NCI-H345 treated with DMSO at 0.1 percent for 48 hours (cell line): ENCODE data around the gene MRPL12.

Experiments
- DNase-seq: peaks from one replicate; lab custom pipeline; 2025; ENCODE audit not compliant: unreplicated experiment; lab: John Stamatoyannopoulos, UW

The MRPL12 gene

DNA sequence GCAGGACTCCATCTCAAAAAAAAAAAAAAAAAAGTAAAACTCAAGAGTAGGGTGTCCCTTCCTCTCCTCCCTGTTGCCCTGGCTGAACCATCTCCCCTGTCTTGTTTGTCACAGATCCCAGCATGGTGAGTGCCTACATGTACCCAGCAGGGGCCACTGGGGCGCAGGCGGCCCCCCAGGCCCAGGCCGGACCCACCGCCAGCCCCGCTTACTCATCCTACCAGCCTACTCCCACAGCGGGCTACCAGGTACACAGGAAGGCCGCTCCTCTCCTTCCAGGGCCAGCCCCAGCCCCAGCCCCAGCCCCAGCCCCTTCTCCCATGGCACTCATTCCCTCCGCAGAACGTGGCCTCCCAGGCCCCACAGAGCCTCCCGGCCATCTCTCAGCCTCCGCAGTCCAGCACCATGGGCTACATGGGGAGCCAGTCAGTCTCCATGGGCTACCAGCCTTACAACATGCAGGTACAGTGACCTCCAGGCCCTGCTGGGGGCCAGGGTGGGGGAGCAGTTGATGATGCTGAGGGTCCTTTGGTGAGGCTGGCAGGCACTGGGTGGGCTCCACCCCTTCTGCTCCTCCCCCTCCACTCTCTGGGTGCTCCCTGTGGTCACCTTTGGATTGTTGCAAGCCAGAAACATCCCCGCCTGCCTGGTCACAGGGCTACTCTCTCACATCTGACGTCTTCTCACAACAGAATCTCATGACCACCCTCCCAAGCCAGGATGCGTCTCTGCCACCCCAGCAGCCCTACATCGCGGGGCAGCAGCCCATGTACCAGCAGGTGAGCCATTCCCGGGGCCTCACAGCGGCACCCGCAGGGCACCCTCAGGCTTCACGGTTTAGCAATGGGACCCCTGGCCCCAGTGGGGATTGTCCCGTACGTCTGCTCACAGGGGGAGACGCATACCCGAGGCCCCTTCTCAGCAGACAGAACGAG, 2.5 kb upstream of the MRPL12 start:
- no peak for DNase-seq

DNA sequence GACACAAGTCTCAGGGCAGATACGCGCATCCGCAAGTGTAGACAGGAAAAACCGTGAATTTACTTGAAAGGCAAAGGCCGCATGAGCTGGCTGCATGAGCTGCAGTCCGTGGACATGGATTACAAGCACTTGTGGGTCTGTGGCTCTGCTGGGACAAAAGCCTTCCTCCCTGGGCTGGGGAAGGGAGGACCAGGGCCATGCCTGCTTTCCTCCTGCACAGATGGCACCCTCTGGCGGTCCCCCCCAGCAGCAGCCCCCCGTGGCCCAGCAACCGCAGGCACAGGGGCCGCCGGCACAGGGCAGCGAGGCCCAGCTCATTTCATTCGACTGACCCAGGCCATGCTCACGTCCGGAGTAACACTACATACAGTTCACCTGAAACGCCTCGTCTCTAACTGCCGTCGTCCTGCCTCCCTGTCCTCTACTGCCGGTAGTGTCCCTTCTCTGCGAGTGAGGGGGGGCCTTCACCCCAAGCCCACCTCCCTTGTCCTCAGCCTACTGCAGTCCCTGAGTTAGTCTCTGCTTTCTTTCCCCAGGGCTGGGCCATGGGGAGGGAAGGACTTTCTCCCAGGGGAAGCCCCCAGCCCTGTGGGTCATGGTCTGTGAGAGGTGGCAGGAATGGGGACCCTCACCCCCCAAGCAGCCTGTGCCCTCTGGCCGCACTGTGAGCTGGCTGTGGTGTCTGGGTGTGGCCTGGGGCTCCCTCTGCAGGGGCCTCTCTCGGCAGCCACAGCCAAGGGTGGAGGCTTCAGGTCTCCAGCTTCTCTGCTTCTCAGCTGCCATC, 1.7 kb upstream of the MRPL12 start:
- no peak for DNase-seq

DNA sequence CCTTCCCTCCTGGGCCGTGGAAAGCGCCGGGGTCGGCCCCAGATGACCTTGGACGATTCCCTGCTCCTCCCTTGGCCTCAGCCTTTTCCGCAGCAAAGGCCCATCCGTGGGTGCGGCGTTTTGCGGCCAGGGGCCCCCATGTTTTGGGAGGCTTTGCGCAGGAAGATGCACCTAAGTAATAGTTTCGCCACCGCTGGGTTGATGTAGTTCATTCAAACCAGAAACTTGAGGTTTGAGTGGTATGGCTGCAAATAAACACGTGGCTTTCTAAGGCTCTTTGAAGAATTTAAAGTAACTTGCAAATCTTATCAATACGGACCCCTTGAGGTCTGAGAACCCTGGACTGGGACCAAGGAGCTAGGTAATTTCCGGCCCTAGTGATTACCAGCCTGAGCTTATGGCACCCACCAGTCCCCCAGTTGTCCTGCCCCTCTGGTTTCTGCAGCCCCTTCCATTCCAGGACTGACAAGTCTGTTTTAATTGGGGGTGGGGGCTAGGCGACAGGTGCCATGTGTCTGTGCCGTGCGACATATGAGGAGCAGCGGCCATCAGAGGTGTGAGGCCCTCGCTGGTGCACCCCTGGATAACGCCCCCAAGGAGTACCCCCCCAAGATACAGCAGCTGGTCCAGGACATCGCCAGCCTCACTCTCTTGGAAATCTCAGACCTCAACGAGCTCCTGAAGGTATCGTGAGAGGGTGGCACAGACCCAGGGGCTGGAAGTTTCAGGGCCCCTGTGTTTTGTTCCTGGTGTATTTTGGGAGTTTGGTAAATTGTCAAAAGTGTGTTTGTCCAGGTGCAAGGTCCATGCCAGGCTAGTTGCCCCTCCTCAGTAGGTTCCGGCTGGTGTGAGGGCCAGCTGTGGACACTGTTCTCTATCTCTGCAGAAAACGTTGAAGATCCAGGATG, 834 bp downstream of the MRPL12 start:
- no peak for DNase-seq

DNA sequence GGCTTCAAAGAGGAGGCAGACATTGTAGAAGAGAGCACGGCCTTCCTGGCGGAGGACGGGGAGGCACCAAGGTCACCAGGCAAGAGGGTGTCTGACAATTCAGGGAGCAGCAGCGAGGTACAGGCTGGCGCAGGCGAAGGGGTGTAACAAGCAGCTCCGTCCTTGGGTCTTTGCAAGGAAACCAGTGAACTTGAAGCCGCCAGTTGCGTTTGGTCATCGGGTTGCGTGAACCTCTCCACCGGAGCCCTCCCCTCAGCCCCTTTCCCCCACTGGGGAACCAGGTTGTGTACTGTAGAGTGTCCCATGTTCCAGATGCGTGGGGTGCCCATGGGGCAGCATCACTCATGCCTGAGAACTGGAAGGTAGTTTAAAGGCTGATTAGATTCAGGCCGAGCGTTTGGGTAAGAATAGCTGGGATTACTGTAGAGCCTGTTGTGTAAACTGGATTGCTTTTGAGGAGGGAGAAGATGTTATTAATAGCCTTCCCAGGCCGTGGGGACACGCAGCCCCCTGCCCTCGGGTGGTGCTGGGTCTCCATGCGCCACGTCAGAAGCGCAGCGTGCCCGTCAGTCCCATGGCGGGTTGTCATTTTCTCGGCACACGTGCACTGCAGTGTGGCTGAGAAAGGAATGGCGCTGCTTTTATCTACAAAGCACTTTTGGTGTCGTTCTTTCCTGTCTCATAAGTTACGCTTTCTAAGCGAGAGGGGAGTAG, 2.5 kb downstream of the MRPL12 start:
- DNase-seq = no peak

DNA sequence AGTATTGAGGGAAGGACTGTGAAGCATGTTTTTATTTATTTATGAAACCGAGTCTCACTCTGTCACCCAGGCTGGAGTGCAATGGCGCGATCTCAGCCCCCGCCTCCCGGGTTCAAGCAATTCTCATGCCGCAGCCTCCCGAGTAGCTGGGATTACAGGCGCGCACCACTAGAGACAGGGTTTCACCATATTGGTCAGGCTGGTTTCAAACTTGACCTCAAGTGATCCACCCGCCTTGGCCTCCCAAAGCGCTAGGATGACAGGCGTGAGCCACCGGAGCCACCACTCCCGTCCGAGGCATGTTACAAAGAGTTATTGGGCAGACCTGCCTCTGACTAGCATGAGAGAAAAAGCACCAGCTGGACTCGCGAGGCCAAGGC, 3.1 kb downstream of the MRPL12 start:
- no peak for DNase-seq

DNA sequence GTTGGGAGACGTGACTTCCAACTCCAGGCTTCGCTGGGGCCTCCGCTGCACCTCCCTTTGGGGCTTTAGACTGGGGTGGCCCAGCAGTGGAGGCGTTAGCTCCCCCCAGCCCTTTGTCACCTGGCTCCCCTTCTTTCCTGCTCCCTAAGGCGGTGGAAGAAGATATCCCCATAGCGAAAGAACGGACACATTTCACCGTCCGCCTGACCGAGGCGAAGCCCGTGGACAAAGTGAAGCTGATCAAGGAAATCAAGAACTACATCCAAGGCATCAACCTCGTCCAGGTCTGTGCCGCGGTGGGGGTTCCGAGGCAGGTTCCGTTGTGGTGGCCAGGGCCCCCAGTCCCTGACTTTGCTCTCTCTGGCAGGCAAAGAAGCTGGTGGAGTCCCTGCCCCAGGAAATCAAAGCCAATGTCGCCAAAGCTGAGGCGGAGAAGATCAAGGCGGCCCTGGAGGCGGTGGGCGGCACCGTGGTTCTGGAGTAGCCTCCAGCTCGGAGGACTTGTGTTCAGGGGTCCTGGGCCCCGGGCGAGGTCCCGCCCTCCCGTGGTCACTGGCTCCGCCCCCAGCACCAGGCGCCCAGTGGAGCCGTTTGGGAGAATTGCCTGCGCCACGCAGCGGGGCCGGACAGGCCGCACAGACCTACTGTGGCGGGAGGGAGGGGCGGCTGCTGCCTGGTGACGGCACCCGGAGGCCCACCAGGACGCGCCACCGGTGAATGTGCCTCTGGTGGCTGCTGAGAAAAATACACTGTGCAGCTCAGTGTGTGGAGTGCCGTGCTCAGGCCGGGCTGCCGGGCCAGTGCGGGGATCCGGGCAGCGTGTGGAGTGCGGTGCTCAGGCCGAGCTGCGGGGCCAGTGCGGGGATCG, 3.8 kb downstream of the MRPL12 start:
- no peak for DNase-seq

DNA sequence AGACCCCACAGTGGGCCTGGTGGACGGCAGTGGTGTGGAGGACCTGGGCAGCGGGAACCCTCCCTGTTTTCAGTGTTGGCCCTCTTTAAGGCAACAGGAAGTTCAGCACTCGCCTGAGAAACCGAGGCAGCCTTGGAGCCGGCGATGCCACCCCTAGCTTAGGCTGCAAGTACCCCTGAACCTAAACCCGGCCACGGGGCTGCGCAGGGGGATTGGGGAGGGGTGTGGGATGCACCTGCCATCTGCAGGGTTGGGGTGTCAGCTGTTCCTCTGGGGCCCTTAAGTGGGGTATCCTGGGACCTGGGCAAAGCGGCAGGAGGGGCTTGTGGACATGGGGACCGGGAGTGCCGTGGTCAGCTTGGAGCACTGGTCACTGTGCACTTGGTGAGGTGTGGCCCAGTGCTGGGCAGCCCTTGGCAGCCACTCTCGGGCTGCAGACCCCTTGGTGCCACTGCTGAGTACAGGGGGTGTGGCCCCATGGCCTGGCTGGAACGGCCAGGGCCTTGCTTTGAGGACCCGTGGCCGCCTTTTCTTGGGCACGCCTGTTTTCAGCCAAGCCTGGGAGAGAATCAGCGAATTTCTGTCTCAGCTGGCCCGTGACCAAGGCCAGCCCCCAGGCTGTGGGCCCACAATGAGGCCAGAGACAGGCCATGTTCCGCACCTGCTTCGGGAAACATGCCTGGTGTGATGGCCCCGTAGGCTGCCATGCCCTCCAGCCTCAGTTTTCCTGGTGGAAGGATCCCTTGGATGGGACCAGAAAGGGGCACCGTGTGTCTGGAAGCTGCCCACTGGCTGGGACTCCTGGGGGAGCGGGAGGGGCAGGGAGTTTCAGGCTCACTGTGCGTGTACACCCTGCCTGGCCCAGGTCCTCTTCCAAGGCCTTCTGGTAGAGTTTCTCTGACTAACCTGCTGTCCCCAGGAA, 4.8 kb downstream of the MRPL12 start:
- DNase-seq = no peak

DNA sequence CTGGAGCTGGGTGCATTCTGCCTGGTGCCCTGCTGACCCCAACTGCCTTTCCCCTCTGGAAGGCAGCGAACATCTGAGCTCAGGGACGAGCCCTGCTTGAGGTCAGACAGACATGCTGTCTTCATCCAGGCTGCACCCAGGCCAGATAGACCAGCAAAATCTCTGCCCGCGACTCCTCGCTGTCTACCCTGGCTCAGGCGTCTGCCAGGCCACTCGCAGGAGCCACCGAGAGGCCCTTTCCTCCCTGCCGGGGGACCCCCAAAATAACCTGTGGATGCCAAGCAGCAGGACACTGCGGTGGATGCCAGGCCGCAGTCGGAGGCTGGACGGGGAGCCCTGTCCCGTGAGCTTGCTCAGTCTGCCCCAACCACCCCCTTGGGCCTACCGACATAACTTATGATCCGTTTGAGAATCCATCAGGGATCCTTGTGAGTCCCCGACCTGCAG, 5.6 kb downstream of the MRPL12 start:
- DNase-seq = no peak

DNA sequence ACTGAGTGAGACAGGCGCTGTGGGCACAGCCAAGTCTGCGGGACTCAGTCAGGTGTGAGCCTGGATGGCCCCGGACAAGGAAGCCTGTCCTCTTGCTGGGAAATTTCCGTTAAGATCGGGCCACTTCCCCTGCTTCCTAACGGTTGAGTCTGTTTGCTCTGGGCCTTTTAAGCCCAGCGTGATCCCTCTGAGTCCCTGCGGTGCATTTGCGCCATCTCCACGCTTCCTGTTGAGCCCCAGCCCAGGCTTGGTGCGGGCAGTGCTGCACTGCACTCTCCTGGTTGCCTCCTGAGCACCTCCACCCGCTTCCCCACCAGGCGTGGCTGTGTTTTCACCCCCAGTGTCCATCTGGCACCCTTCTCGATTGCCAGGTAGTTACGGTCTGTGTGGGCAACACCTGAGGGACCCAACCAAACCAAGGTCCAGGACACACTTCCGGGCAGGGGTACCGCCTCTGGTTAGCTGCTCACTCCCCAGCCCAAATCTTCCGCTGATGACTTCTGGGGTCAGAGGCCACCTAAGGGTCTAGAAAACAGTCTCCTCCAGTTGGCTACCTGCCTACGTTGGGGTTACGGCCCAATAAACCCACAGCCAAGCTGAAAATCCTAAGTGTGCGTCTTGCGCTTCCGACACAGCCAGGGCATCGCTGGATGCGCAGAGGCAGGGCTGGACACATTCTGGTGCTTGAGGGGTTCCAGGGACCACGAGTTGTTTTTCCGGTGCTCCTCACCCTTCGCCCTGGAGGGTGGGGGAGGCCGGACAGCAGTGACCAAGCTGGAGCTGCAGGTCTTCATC, 7.5 kb downstream of the MRPL12 start:
- DNase-seq = no peak

DNA sequence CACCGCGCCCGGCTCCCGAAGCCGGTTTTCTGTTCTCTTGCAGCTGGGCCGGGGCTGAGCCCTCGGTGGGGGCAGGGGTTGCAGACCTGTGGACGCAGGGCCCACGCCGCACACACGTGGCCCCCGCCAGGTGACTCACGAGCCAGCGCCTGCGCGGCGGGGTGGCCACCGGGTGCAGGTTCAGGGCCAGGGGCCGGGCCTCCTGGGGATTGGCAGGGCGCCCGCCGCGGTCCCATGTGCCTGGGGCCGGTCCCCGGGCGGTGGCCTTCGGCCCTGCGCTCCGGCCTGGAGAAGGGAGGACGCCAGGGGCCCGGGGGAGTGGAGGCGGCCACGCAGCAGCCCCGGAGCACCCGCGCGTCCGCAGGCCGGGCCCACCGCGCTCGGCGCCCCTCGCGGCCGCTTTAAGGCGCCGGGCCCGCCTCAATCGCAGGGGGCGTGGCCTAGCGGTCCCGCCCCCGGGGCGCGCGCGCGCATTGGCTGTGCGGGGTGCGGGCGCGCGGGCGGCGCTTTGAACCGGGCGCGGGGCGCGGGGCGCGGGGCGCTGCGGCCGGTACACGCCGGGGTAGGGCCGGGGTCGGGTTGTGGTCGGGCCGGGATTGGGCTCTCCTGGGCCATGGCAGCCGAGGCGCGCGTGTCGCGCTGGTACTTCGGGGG, 8.8 kb downstream of the MRPL12 start, which contains the start of gene SLC25A10:
Gene SLC25A10, plus strand, starts transcription at position 471 of the 654 bp plus-strand sequence. Its CDS starts 143 bp downstream, at position 614.
- peak; percentile 80 for DNase-seq

DNA sequence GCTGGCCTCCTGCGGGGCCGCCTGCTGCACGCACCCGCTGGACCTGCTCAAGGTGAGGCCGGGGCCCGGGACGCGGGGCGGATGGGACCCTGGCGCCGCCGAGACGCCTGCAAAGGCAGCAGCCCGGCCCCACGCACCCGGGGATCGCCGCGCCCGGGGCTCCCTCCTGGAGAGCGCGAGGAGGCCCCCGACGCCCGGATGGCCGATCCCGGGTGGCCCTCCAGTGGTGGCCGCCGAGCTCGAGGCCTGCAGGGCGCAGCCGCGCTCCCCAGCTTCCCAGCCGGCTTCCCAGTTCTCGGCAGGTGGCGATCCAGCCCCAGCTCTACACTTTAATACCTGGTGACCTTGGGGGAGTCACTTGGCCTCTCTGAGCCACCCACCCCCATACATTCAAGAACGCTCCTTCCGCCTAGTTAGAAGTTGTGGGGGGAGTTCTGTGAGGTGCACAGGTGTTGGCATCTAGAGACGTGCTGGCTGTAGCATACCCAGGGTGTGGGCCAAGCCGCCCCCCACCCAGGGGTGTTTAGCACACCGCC, 9.4 kb downstream of the MRPL12 start:
- no peak for DNase-seq

DNA sequence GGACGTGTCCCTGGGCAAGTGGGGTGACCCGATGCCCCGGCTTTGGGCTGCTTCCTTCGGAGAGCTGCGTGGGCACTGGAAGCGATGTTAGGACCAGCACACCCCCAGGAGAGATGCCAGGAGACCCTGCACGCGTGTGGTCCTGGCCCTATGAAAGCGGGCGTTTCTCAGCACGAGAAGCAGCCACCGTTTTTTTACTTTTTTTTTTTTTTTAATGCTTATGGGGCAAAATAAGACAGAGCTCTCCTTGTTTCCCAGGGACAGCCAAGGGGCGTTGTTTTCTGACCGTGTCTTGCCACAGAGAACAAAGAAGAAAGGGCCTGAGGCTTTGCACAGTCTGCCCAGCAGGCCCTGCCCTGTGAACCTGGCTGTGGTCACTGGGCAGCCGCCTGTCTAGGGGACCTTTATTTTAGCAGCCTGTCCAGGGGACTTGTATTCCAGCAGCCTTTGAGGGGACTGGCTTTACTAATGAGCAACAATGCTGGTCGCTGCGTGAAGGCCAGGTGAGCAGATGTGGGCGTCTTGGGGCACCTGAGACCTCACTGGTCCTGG, 9.9 kb downstream of the MRPL12 start:
- DNase-seq = no peak

DNA sequence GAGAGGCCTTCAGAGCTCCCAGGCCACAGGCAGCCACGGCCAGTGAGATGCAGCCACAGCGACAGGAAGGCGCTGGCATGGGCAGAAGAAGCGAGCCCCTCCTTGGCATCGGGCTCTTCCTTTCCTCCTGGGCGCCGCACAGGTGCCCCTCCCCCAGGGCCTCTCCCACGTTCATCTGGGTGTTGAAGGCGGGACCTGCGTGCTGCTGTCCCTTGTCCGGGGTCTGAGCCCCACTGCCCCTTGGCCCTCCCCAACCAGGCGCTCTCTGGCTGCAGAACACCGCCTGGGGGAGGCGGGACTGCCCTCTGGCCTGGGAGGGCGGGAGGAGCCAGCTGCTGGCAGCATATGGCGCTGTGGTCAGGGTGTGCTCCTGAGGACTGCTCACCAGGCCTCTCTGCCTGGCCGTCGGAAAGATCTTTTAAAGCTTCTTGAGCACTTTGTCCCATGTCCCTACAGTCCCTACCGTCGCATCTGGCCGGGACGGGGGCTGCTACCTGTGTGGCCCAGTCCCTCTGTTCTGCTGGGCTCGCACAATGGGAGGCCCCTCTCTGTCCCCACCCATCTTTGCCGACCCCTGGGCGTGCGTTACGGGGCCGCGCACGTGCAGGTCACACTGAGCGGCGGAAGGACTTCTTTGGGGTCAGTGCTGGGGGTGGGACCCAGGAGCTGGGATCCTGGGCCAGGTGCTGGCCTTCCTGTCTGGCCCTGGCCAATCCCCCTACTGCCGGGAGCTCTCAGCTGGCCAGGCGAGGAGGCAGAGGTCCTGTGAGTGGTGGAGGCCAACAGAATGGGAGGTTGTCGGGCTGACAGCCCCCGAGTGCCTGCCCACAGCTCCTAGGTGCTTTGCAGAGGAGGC, 10.6 kb downstream of the MRPL12 start:
- no peak for DNase-seq

DNA sequence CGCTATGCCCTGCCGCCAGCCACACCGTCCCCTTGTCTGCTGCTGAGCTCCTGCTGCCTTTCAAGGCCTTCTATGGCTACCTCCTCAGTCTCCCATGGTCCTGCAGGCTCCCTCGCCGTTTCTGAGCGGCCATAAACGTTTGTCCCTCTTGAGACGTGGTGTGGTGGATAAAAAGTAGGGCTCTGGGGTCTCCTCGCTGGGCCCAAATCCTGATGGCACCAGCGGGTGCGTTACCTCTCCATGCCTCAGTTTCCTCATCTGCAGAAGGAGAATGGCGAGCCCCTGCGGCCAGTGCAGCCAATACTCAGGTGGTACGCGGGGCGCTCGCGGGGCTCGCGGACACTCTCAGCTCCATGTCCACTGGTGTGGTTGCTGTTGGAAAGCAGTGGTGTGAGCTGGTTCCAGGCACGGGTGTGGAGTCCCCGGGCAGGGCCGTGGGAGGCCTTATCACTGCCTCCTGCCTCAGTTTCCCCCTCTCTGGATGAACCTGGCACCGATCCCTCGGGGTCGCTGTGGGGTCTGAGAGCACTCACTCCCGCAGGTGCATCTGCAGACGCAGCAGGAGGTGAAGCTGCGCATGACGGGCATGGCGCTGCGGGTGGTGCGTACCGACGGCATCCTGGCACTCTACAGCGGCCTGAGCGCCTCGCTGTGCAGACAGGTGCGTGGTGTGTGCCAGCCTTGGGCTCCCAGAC, 11.4 kb downstream of the MRPL12 start:
- no peak for DNase-seq
